Measurements from ENCODE around the gene NPC2. TPM values are rescaled to one million over a fixed set of nuclear protein-coding genes. Genes with fewer than 3 reads are reported as not detected.

The NPC2 gene
- total RNA-seq, 1 donor from 2014 or later = 246 TPM

GRCh38 chr14:74531467-74531866 is 38.4 kb upstream of the NPC2 start:
- no peak for TF ChIP-seq CTCF (IDR thresholded peaks at IDR 0.05; ENCODE audit: unreplicated experiment)
- H3K9me3 Mint-ChIP-seq (ENCODE audit: unreplicated experiment) = no peaks in the 10 kb centered on the region
- no peak overlapping the region for H3K4me3 Mint-ChIP-seq (ENCODE audit: unreplicated experiment)
- no peak for DNase-seq (ENCODE audit: low spot score)
- peaks cover 5% of the 10 kb centered on the region for H3K27me3 Mint-ChIP-seq (ENCODE audit: unreplicated experiment)
- H3K4me1 Mint-ChIP-seq (ENCODE audit: unreplicated experiment) = peaks cover 21% of the 10 kb centered on the region
- no peaks in the 10 kb centered on the region for H3K36me3 Mint-ChIP-seq (ENCODE audit: low read depth, unreplicated experiment)
- H3K27ac Mint-ChIP-seq (ENCODE audit: unreplicated experiment) = no peak overlapping the region

GRCh38 chr14:74531006-74531405 is 37.9 kb upstream of the NPC2 start:
- H3K4me1 Mint-ChIP-seq (ENCODE audit: unreplicated experiment) = peaks cover 25% of the 10 kb centered on the region
- TF ChIP-seq CTCF (IDR thresholded peaks at IDR 0.05; ENCODE audit: unreplicated experiment) = no peak
- H3K4me3 Mint-ChIP-seq (ENCODE audit: unreplicated experiment) = no peak overlapping the region
- H3K27me3 Mint-ChIP-seq (ENCODE audit: unreplicated experiment) = peaks cover 5% of the 10 kb centered on the region
- H3K9me3 Mint-ChIP-seq (ENCODE audit: unreplicated experiment) = no peaks in the 10 kb centered on the region
- H3K36me3 Mint-ChIP-seq (ENCODE audit: low read depth, unreplicated experiment) = no peaks in the 10 kb centered on the region
- DNase-seq (ENCODE audit: low spot score) = no peak
- no peak overlapping the region for H3K27ac Mint-ChIP-seq (ENCODE audit: unreplicated experiment)

GRCh38 chr14:74528886-74529285 is 35.8 kb upstream of the NPC2 start:
- Mint-ChIP-seq H3K4me1 (ENCODE audit: unreplicated experiment) (peaks cover 27% of the 10 kb centered on the region), H3K36me3 (ENCODE audit: low read depth, unreplicated experiment) (no peaks in the 10 kb centered on the region), H3K27me3 (ENCODE audit: unreplicated experiment) (peaks cover 9% of the 10 kb centered on the region), H3K4me3 (ENCODE audit: unreplicated experiment) (no peak overlapping the region), H3K9me3 (ENCODE audit: unreplicated experiment) (no peaks in the 10 kb centered on the region), H3K27ac (ENCODE audit: unreplicated experiment) (no peak overlapping the region)
- no peak for TF ChIP-seq CTCF (IDR thresholded peaks at IDR 0.05; ENCODE audit: unreplicated experiment)
- DNase-seq (ENCODE audit: low spot score) = no peak

- TF ChIP-seq CTCF (IDR thresholded peaks at IDR 0.05; ENCODE audit: unreplicated experiment) = no peak
- no peak overlapping the region for H3K4me3 Mint-ChIP-seq (ENCODE audit: unreplicated experiment)
- no peak for DNase-seq (ENCODE audit: low spot score)
- no peak overlapping the region for H3K27ac Mint-ChIP-seq (ENCODE audit: unreplicated experiment)
- no peaks in the 10 kb centered on the region for H3K36me3 Mint-ChIP-seq (ENCODE audit: low read depth, unreplicated experiment)
- peaks cover 27% of the 10 kb centered on the region for H3K4me1 Mint-ChIP-seq (ENCODE audit: unreplicated experiment)
- H3K27me3 Mint-ChIP-seq (ENCODE audit: unreplicated experiment) = peaks cover 10% of the 10 kb centered on the region
- no peaks in the 10 kb centered on the region for H3K9me3 Mint-ChIP-seq (ENCODE audit: unreplicated experiment)
Observed at GRCh38 chr14:74528406-74528805, 35.3 kb upstream of the NPC2 start.

GRCh38 chr14:74527736-74528280 is 34.7 kb upstream of the NPC2 start:
- Mint-ChIP-seq H3K36me3 (ENCODE audit: low read depth, unreplicated experiment) (no peaks in the 10 kb centered on the region), H3K9me3 (ENCODE audit: unreplicated experiment) (no peaks in the 10 kb centered on the region), H3K4me3 (ENCODE audit: unreplicated experiment) (no peak overlapping the region), H3K4me1 (ENCODE audit: unreplicated experiment) (peaks cover 27% of the 10 kb centered on the region), H3K27ac (ENCODE audit: unreplicated experiment) (no peak overlapping the region), H3K27me3 (ENCODE audit: unreplicated experiment) (peaks cover 14% of the 10 kb centered on the region)
- TF ChIP-seq CTCF (IDR thresholded peaks at IDR 0.05; ENCODE audit: unreplicated experiment) = no peak
- DNase-seq (ENCODE audit: low spot score) = no peak

Data from endothelial cell (in vitro differentiated cells).